Gastroesophageal sphincter (tissue), 3 donors: Measurements from ENCODE around the gene GABRG3.

ENCODE experiments used
- CTCF ChIP-seq, 4 experiments: fragments of 200-600 bp in 2 of 4; fragments of 450-650 bp in 2 of 4; sonication (generic) in 1 of 4; IDR thresholded peaks; one replicate each; pipeline ENCODE4 v1.5.1; 2017 to 2019; ENCODE audit warnings: antibody characterized with exemption in 4 of 4, mild to moderate bottlenecking in 2 of 4, moderate library complexity in 2 of 4
- EP300 ChIP-seq: sonication (generic); formaldehyde crosslinking; IDR thresholded peaks from one replicate; pipeline ENCODE4 v1.6.1; 2017; ENCODE audit warnings: antibody characterized with exemption, mild to moderate bottlenecking
- POLR2A ChIP-seq, 2 donors: fragments of 450-650 bp; IDR thresholded peaks; one replicate each; pipeline ENCODE4 v1.6.1; 2017; ENCODE audit warnings: antibody characterized with exemption in 2 of 2, mild to moderate bottlenecking in 2 of 2, moderate library complexity in 1 of 2
- POLR2AphosphoS5 ChIP-seq: sonication (generic); formaldehyde crosslinking; IDR thresholded peaks from one replicate; pipeline ENCODE4 v1.6.1; 2017; ENCODE audit warnings: antibody characterized with exemption

GRCh38 chr15:27248251-27248650, 277.3 kb downstream of the GABRG3 start:
- TF ChIP-seq CTCF (IDR thresholded peaks at IDR 0.05) (no peak), POLR2AphosphoS5 (no peak), POLR2A (IDR thresholded peaks at IDR 0.05) (no peak), EP300 (no peak)
